Measurements from ENCODE around the gene MYOT.

Gene MYOT, protein sequence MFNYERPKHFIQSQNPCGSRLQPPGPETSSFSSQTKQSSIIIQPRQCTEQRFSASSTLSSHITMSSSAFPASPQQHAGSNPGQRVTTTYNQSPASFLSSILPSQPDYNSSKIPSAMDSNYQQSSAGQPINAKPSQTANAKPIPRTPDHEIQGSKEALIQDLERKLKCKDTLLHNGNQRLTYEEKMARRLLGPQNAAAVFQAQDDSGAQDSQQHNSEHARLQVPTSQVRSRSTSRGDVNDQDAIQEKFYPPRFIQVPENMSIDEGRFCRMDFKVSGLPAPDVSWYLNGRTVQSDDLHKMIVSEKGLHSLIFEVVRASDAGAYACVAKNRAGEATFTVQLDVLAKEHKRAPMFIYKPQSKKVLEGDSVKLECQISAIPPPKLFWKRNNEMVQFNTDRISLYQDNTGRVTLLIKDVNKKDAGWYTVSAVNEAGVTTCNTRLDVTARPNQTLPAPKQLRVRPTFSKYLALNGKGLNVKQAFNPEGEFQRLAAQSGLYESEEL

DNA sequence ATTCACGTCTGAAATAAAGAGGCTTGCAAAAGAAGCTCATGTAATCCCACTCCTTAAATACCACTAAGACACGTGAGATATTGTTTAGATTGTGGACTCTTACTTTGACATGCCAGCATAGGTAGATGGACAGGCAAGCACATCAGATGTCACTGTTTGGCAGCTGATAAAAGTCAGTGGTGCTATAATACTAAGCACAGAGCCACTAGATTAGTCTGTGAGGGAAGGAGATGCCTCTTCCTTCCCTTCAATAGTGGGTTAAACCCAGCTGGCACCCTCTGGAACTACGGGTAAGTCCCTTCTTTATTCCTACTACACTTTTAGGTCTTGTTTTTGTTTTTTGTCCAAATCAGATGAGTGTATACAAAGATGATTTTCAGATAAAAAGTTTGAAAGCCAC is at the start of gene MYOT:
Gene MYOT, plus strand, starts transcription at position 197 of the 400 bp plus-strand sequence. CDS start 2,792 bp downstream, outside the sequence.
- Mint-ChIP-seq H3K4me1 (ENCODE audit: low read depth) (peaks cover 3% of the 10 kb centered on the region), H3K27ac (no peak within 1 kb of the TSS), H3K9me3 (no peaks in the 10 kb centered on the region), H3K4me3 (no peak within 1 kb of the TSS), H3K27me3 (ENCODE audit: low read depth) (peaks cover 6% of the 10 kb centered on the region), H3K36me3 (ENCODE audit: low read depth) (no peaks in the 10 kb centered on the region)

DNA sequence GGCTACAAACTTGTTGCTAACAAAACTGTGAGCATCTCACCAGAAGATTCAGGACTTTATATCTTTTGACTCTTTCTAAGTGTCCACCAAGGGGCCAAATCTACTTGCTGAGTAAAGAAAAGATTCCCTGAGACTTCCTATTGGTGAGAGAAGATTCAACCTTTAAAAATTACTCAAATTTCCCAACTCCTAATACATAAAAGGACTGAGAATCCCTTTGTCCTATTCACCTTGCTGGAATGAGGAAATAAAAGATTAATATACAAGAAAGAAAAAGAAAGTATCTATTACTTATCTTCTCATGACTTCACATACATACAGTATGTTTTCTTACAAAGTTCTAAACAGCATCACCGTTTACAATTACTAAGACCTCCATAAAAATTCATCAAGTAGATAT is 47.9 kb upstream of the MYOT start:
- H3K27me3 Mint-ChIP-seq (ENCODE audit: low read depth), result no peaks in the 10 kb centered on the region
- no peak overlapping the region for H3K27ac Mint-ChIP-seq
- no peaks in the 10 kb centered on the region for H3K9me3 Mint-ChIP-seq
- no peak overlapping the region for H3K4me3 Mint-ChIP-seq
- H3K4me1 Mint-ChIP-seq (ENCODE audit: low read depth), result no peaks in the 10 kb centered on the region
- H3K36me3 Mint-ChIP-seq (ENCODE audit: low read depth), result no peaks in the 10 kb centered on the region

- Mint-ChIP-seq H3K27me3 (ENCODE audit: low read depth) (no peaks in the 10 kb centered on the region), H3K4me3 (no peak overlapping the region), H3K27ac (no peak overlapping the region), H3K4me1 (ENCODE audit: low read depth) (no peaks in the 10 kb centered on the region), H3K9me3 (peaks cover 4% of the 10 kb centered on the region), H3K36me3 (ENCODE audit: low read depth) (no peaks in the 10 kb centered on the region)
These were observed 45.4 kb upstream of the MYOT start for GRCh38 chr5:137822158-137822764.

- no peak overlapping the region for H3K27ac Mint-ChIP-seq
- no peaks in the 10 kb centered on the region for H3K4me1 Mint-ChIP-seq (ENCODE audit: low read depth)
- H3K36me3 Mint-ChIP-seq (ENCODE audit: low read depth), result no peaks in the 10 kb centered on the region
- no peak overlapping the region for H3K4me3 Mint-ChIP-seq
- no peaks in the 10 kb centered on the region for H3K27me3 Mint-ChIP-seq (ENCODE audit: low read depth)
- H3K9me3 Mint-ChIP-seq, result peaks cover 4% of the 10 kb centered on the region
These were observed 44.7 kb upstream of the MYOT start for GRCh38 chr5:137822984-137823383.

- Mint-ChIP-seq H3K36me3 (ENCODE audit: low read depth) (no peaks in the 10 kb centered on the region), H3K27ac (no peak overlapping the region), H3K4me3 (no peak overlapping the region), H3K27me3 (ENCODE audit: low read depth) (peaks cover 3% of the 10 kb centered on the region), H3K4me1 (ENCODE audit: low read depth) (no peaks in the 10 kb centered on the region), H3K9me3 (peaks cover 4% of the 10 kb centered on the region)
These were observed 42.5 kb upstream of the MYOT start for GRCh38 chr5:137825165-137825564.

GRCh38 chr5:137826067-137826466 is 41.6 kb upstream of the MYOT start:
- Mint-ChIP-seq H3K27ac (no peak overlapping the region), H3K36me3 (ENCODE audit: low read depth) (no peaks in the 10 kb centered on the region), H3K9me3 (peaks cover 4% of the 10 kb centered on the region), H3K4me1 (ENCODE audit: low read depth) (no peaks in the 10 kb centered on the region), H3K27me3 (ENCODE audit: low read depth) (peaks cover 3% of the 10 kb centered on the region), H3K4me3 (no peak overlapping the region)

- no peaks in the 10 kb centered on the region for H3K36me3 Mint-ChIP-seq (ENCODE audit: low read depth)
- H3K4me3 Mint-ChIP-seq, result no peak overlapping the region
- peaks cover 4% of the 10 kb centered on the region for H3K9me3 Mint-ChIP-seq
- peaks cover 3% of the 10 kb centered on the region for H3K27me3 Mint-ChIP-seq (ENCODE audit: low read depth)
- H3K27ac Mint-ChIP-seq, result no peak overlapping the region
- H3K4me1 Mint-ChIP-seq (ENCODE audit: low read depth), result no peaks in the 10 kb centered on the region
These were observed 39.5 kb upstream of the MYOT start for GRCh38 chr5:137828180-137828579.

DNA sequence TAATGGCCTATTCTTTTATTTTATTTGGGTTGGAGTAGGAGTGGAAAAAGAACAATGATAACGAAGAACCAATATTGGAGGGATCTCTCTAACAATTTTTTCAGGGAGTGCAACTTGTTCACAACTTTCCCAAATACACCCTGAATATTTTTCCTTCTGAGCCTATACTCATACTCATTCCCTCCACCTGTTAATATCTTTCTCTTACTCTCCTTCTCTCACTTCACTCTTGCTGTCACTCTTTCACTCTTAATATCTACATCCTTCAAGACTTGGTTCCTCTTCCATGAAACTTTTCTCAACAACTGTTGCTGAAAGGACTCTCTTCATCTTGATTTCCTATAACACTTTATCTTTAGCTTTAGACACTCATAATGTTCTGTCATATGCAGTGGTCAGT is 39.0 kb upstream of the MYOT start:
- no peaks in the 10 kb centered on the region for H3K4me1 Mint-ChIP-seq (ENCODE audit: low read depth)
- no peak overlapping the region for H3K4me3 Mint-ChIP-seq
- no peaks in the 10 kb centered on the region for H3K36me3 Mint-ChIP-seq (ENCODE audit: low read depth)
- H3K27ac Mint-ChIP-seq, result no peak overlapping the region
- H3K9me3 Mint-ChIP-seq, result peaks cover 4% of the 10 kb centered on the region
- peaks cover 3% of the 10 kb centered on the region for H3K27me3 Mint-ChIP-seq (ENCODE audit: low read depth)

- Mint-ChIP-seq H3K4me1 (ENCODE audit: low read depth) (no peaks in the 10 kb centered on the region), H3K9me3 (peaks cover under 1% of the 10 kb centered on the region), H3K27ac (no peak overlapping the region)
These were observed 36.6 kb upstream of the MYOT start for GRCh38 chr5:137831105-137831504.

GRCh38 chr5:137831526-137831925 is 36.1 kb upstream of the MYOT start:
- H3K4me3 Mint-ChIP-seq, result no peak overlapping the region
- no peaks in the 10 kb centered on the region for H3K36me3 Mint-ChIP-seq (ENCODE audit: low read depth)
- H3K27me3 Mint-ChIP-seq (ENCODE audit: low read depth), result peaks cover 3% of the 10 kb centered on the region
- no peaks in the 10 kb centered on the region for H3K9me3 Mint-ChIP-seq
- H3K27ac Mint-ChIP-seq, result no peak overlapping the region
- H3K4me1 Mint-ChIP-seq (ENCODE audit: low read depth), result no peaks in the 10 kb centered on the region

More at GRCh38 chr5:137831105-137831504, 36.6 kb upstream of the MYOT start:
- H3K36me3 Mint-ChIP-seq (ENCODE audit: low read depth), result no peaks in the 10 kb centered on the region
- H3K4me3 Mint-ChIP-seq, result no peak overlapping the region
- peaks cover 3% of the 10 kb centered on the region for H3K27me3 Mint-ChIP-seq (ENCODE audit: low read depth)

- Mint-ChIP-seq H3K9me3 (no peaks in the 10 kb centered on the region), H3K27ac (no peak overlapping the region), H3K36me3 (ENCODE audit: low read depth) (no peaks in the 10 kb centered on the region), H3K4me1 (ENCODE audit: low read depth) (no peaks in the 10 kb centered on the region), H3K27me3 (ENCODE audit: low read depth) (peaks cover 3% of the 10 kb centered on the region), H3K4me3 (no peak overlapping the region)
These were observed 35.2 kb upstream of the MYOT start for GRCh38 chr5:137832416-137832815.

DNA sequence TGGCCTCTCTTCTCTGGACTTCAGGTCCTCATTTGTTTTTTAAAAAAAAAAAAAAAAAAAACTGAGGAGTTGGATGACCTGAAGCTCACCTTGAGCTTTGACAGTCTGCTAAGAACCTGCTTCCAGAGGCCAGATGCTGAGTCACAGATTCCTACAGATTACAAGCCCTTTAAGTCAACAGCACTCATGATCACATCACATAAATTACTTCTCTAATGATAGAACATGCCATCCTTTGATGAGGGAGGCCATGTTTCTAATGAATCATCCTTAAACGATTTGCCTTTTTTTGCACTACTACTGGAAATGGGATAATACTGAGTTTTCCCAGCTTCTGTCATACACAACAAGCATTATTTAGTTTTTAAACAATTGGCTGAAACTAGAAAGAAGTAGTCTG is 34.2 kb upstream of the MYOT start:
- Mint-ChIP-seq H3K4me3 (no peak overlapping the region), H3K36me3 (ENCODE audit: low read depth) (no peaks in the 10 kb centered on the region), H3K27ac (no peak overlapping the region), H3K4me1 (ENCODE audit: low read depth) (no peaks in the 10 kb centered on the region), H3K9me3 (no peaks in the 10 kb centered on the region), H3K27me3 (ENCODE audit: low read depth) (peaks cover 7% of the 10 kb centered on the region)

GRCh38 chr5:137834498-137835049 is 33.1 kb upstream of the MYOT start:
- Mint-ChIP-seq H3K4me1 (ENCODE audit: low read depth) (no peaks in the 10 kb centered on the region), H3K27me3 (ENCODE audit: low read depth) (peaks cover 7% of the 10 kb centered on the region), H3K27ac (no peak overlapping the region), H3K4me3 (no peak overlapping the region), H3K9me3 (no peaks in the 10 kb centered on the region), H3K36me3 (ENCODE audit: low read depth) (no peaks in the 10 kb centered on the region)

- H3K27ac Mint-ChIP-seq, result no peak overlapping the region
- H3K4me1 Mint-ChIP-seq (ENCODE audit: low read depth), result no peaks in the 10 kb centered on the region
- no peaks in the 10 kb centered on the region for H3K36me3 Mint-ChIP-seq (ENCODE audit: low read depth)
- H3K27me3 Mint-ChIP-seq (ENCODE audit: low read depth), result peaks cover 7% of the 10 kb centered on the region
- no peak overlapping the region for H3K4me3 Mint-ChIP-seq
- no peaks in the 10 kb centered on the region for H3K9me3 Mint-ChIP-seq
These were observed 31.4 kb upstream of the MYOT start for GRCh38 chr5:137836298-137836697.

GRCh38 chr5:137836997-137837396 is 30.7 kb upstream of the MYOT start:
- Mint-ChIP-seq H3K4me1 (ENCODE audit: low read depth) (no peaks in the 10 kb centered on the region), H3K4me3 (no peak overlapping the region), H3K27ac (no peak overlapping the region), H3K36me3 (ENCODE audit: low read depth) (no peaks in the 10 kb centered on the region), H3K9me3 (no peaks in the 10 kb centered on the region), H3K27me3 (ENCODE audit: low read depth) (peaks cover 7% of the 10 kb centered on the region)
